Uterus (tissue), 2 donors: ENCODE results near the gene CDH13.

Experiments
- CTCF ChIP-seq, 4 experiments: fragments of 200-600 bp in 2 of 4; fragments of 450-650 bp in 2 of 4; sonication (generic) in 2 of 4; IDR thresholded peaks; one replicate each; pipeline ENCODE4 v1.5.1; 2016 to 2019; ENCODE audit warnings: antibody characterized with exemption in 4 of 4, mild to moderate bottlenecking in 2 of 4, moderate library complexity in 1 of 4
- POLR2A ChIP-seq, 2 donors: fragments of 450-650 bp; IDR thresholded peaks; one replicate each; pipeline ENCODE4 v1.6.1; 2016; ENCODE audit warnings: antibody characterized with exemption in 2 of 2, mild to moderate bottlenecking in 1 of 2, moderate library complexity in 1 of 2

- TF ChIP-seq CTCF (IDR thresholded peaks at IDR 0.05) (no peak), POLR2A (IDR thresholded peaks at IDR 0.05) (no peak)
These were observed 950.4 kb downstream of the CDH13 start for GRCh38 chr16:83577078-83577745.
